ENCODE results near the gene MINDY2.
A peak's percentile ranks its signal among the peaks of the same experiment; 100 is the strongest.
"Not testable (repeated sequence)": the region's sequence is repeated elsewhere in the genome, so short reads cannot be mapped to it uniquely, and the experiment has no call there.

MINDY2 gene

DNA sequence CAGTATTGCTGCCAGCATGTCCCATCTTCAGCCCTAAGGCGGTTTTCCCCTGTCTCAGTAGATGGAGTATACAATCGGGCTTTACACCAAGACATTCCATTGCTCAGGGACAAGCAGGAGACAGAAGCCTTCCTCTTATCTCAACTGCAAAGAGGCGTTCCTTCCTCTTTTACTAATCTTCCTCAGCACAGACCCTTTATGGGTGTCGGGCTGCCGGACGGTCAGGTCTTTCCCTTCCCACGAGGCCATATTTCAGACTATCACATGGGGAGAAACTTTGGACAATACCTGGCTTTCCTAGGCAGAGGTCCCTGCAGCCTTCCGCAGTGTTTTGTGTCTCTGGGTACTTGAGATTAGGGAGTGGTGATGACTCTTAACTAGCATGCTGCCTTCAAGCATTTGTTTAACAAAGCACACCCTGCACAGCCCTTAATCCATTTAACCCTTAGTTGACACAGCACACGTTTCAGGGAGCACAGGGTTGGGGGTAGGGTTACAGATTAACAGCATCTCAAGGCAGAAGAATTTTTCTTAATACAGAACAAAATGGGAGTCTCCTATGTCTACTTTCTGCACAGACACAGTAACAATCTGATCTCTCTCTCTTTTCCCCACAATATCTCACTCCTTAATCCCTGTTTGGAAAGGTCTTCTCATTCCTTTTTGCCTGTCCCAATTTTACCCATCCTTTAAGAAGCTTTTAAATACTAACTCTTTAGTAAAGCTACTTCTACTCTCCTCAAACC, 62.8 kb downstream of the MINDY2 start:
- DNase-seq = peak; percentile 15 to 25

DNA sequence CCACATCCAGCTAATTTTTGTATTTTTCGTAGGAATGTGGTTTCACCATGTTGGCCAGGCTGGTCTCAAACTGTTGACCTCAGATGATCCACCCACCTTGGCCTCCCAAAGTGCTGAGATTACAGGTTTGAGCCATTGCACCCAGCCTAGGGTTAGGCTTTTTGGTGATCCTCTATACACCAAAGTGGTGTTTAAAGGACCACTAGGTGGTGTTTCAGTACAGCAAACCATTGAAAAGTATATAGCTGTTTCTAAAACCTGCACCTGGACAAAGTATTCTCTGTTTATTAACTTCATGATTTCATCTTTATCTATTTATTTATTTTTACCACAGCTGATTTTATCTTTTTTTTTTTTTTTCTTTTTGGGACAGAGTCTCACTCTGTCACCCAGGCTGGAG, 68.4 kb downstream of the MINDY2 start:
- peak; percentile 14 to 55 for DNase-seq

DNA sequence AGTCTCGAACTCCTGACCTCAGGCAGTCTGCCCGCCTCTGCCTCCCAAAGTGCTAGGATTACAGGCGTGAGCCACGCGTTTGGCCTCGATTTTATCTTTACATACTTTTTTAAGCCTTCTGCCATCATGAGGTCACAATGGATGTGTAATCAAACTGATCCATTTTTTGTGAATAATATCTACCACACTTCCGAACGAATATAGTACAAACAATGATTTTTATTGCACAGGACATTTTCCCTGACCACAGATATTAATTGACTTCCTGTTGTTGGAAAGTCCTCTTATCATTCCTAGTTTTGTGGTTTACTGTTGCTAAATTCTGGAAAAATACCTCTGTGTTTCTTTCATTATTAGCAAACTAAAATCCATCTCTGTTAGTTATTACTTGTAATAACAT, 68.9 kb downstream of the MINDY2 start:
- no peak for DNase-seq

DNA sequence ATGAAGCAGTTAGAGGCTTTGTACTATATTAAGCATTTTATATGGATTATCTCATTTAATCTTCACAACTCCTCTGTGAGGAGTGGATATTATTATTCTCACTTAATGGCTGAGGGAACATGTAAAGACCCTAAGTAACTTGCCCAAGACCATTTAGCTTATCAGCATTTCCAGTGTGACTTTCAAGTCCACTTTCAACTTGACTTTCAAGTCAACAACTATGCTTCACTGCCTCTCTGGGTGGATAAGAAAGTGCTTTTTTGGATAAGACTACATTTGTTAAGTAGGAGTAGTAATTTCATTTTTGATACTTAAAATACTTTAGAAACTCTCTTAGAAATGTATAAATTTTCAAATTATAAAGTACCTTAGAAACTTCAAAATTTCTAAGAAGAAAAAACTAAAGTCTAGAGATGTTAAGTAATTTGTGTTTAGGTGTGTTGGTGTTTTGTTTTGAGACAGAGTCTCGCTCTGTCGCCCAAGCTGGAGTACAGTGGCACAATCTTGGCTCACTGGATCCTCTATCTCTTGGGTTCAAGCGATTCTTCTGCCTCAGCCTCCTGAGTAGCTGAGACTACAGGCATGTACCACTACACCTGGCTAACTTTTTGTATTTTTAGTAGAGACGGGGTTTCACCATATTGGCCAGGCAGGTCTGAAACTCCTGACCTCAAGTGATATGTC, 71.8 kb downstream of the MINDY2 start:
- no peak for DNase-seq

DNA sequence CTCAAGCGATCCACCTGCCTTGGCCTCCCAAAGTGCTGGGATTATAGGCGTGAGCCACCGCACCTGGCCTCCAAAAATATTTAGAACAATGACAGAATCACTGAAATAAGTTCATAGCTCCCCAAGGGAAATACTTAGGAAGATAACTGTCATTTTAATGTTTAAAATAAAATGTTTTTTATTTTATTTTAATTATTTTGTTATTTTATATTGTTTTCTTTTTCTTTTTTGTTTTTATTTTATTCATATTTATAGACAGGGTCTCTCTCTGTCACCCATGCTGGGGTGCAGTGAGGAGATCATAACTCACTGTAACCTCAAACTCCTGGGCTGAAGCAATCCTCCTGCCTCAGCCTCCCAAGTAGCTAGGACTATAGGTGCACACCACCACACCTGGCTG, 80.1 kb downstream of the MINDY2 start:
- not testable (repeated sequence) for DNase-seq

DNA sequence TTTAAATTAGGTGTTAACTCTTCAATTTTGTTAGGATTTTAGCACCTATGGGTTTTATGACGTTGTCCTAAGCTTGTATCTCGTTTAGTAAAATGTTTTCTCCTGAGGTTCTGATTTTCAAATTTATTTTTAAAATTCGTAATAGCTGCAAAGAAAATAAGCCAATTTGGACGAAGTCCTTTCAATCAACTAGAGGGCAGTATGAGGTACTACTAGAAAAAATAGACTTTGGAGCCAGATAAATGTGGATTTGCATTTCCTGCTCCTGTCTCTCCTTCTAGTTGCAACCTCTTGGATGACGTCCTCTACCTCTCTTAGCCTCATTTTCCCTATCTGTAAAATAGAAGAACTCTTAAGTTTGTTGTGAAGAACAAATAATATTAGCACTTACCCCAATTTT, 81.2 kb downstream of the MINDY2 start:
- peak; percentile 52 to 71 for DNase-seq

DNA sequence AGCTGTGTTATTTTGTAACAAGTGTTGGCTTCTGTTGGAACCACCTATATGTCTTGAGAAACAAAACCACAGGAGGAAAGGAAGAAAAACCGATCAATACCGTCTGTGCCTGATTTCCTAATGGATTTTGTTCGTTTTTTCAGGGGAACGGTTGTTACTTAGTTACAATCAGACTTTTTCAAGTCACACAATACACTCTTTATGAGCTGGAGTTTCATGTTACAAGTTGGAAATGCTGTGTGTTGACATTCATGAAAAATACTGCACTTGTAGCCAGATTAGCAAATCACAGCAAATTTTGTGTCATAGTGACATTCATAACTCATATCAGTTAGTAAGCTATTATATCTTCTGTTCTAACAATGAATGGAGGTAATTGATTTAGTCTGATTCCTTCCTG, 83.5 kb downstream of the MINDY2 start:
- no peak for DNase-seq

DNA sequence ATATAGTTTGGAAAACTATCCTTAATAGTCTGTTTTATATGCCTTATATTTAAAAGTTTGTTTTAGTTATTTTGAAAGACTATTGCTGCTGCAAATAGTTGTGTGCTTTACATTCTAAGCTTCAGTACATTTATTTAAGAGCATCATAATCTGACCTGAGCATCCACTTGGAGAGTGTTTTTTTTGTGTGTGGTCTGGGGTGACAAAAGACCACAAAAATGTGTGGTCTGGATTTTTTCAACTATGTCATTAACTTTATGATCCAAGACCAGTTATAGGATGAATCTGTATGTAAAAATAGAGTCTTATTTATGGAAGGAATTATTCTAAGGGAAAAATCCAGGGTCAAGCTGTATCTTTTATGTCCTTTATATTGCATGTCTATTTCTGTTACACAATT, 85.0 kb downstream of the MINDY2 start:
- no peak for DNase-seq

DNA sequence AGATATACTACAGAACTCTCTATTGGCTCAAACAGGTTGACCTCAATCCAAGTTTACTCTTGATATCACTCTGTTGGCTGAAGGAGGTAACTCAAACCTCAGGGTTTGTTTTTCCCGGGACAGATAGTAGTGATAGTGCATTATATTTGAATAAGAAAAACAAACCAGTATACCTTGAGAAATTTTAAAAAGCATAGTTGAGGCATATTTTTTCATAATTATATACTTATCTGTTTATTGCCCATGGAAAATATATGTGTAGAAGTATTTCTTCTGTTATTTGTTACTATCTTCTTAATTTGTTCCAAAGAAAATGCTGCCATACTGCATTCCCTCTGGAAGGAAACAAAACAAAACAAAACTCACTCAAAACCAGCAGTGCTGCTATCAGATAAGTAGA, 85.5 kb downstream of the MINDY2 start:
- DNase-seq = not testable (repeated sequence)

DNA sequence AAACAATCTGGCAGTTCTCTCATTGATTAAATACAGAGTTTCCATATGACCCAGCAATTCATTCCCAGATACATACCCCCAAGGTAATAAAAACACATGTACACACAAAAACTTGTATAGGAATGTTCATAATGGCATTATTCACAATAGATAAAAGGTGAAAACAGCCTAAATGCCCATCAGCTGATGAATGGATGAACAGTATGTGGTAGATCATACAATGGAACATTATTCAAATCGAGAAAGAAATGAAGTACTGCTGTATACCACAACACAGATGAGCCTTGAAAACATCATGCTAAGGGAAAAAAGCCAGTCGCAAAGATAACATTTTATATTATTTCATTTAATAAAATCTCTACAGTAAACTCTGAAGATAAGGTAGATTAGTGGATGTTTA, 91.2 kb downstream of the MINDY2 start:
- no peak for DNase-seq

DNA sequence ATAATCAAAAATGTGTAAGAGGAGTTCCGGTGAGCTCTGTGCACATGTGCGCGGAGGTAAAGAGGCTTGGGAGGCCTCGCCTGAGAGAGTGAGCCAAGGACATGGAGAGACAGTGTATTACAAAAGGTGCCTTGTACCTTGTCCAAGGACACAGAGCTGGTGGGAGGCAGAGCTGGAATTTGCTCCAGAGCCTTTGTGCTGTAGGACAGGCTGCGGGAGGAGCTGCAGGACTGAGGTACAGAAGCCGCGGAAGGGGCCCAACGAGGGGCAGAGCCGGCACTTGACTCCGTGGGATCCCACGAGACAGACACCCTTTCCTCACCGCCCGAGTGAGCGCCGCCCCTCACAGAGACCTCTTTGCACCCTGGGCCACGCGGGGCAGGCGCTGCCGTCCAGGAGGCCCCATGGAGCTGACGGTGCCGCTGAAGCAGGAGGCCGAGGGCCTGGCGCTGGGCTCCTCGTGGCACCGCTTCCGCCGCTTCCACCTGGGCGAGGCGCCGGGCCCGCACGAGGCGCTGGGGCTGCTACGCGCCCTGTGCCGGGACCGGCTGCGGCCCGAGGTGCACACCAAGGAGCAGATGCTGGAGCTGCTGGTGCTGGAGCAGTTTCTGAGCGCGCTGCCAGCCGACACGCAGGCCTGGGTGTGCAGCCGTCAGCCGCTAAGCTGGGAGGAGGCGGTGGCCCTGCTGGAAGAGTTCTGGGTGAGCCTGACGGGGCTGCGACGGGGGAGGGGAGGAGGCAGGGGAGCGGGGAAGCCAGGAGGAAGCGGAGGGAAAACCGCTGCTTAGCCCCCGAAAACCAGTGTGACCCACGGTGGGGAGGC, 93.7 kb downstream of the MINDY2 start:
- peak; percentile 33 to 60 for DNase-seq

DNA sequence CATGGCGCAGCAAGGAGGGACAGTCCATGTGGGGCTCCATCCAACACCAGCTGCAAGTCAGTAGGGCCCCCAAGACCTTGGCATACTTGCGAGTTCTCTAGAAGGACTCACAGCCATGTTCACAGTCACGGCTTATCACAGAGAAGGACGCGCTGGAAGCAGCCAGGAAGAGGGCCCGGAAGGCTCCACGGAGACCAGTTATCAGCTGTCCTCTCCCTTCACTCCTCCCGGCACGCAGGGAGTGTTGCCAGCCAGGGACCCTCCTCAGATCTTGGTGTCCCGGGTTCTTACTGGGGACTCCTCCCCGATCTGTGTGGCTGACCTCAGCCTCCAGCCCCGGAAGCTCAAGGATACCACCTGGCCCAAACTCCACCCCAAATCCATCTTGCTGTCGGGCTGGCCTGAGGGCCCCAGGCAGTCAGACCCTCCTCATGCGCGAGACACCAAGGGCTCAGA, 94.4 kb downstream of the MINDY2 start:
- peak; percentile 25 to 36 for DNase-seq

DNA sequence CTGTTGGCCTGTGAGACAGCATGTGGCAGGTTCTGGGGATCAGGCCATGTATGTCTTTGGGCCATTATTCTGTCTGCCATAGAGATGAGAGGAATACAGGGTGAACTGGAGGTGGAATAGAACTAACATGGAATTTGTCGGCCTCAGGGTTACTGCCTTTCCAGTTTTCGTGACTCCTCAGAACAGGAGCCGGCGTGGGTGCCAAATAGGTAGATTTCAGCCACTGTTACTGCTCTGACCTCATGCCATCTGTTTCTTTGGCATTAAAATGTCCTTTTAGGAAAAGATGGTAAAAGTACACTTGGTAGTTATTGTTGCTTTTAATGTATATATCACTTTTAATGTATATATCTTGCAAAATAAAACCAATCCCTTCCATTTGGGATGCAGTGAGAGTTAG, 96.8 kb downstream of the MINDY2 start:
- DNase-seq = no peak

DNA sequence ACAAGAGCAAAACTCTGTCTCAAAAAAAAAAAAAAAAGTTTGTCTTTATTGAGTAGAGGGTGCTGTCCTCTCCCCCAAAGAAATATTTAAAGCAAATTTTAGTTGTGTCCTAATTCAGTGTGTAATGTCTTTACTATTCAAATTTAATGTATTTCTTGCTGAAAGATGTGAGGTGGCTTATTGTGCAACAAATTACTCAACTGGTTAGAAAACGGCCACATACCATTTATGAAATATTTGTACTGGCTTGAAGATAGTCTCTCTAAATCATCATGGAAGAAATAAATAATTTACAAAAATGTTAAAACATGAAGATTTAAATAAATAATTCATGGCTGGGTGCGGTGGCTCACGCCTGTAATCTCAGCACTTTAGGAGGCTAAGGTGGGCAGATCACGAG, 99.3 kb downstream of the MINDY2 start:
- DNase-seq = no peak

DNA sequence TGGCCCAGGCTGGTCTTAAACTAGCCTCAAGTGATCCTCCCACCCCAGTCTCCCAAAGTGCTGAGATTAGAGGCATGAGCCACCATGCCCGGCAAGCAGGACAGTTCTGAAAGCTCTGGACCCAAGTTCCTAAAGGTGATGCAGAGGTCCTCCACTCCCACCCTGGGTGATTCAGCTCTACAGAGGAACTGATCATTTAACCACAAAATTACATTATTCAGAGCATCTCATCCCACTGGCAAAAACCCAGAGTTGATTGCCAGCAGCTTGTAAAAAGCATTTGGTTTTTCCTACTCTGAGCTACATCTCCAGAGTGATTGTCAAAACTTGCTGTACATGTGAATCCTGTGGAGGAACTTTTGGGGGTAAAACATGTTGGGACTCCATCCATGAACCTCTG, 102.2 kb downstream of the MINDY2 start:
- DNase-seq = no peak

DNA sequence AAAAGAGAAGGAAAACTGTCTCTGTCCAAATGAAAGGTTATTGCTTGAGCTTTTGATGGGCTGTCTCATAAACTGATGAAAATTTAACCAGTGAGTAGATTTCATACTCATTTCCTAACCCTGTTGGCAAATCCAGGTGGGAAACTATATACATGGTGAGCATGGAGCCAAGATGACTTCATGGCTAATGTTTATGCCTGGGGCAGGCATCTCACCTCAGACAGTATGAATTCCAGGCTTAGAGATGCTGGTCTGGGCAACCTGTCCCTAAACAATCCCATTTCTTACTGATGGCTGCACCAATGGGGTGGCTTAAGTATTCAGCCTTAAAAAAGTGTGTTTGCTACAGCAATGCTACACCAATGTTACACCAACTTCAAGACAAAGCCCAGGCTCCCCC, 104.2 kb downstream of the MINDY2 start:
- no peak for DNase-seq

DNA sequence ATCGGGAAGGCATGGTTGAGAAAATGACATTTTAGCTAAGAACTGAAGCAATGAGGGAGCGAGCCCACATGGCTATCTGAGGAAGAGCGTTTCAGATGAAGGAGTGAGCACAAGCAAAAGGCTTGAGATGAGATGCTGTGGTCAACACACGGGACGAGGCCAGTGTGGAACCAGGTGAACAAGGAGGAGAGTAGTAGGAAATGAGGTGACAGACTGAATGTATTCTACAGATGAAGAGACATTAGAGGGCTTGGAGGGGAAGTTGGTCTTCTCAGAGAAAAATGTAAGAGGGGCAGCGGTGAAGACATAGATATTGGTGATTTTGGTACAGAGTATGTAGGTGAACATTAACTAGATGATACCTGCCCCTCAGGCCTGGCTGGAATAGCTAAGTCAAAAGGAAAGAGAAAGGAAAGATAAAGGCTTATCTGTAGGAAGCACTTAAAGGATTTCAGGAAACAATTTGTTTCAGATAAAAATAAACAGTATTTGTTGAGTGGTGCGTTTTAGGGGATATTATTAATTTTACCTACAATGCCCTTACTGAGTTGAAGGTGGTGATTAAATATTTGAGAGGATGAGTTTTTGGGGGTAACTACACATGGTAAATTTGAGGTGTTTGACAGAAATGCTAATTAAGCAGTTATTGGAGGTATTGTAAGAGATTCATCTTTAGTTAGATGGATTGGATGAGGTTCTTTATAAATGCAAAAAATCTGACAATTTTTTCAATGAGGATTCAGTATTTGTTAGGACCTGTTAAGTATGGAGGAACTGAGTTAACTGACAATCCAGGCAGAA, 105.4 kb downstream of the MINDY2 start:
- no peak for DNase-seq

DNA sequence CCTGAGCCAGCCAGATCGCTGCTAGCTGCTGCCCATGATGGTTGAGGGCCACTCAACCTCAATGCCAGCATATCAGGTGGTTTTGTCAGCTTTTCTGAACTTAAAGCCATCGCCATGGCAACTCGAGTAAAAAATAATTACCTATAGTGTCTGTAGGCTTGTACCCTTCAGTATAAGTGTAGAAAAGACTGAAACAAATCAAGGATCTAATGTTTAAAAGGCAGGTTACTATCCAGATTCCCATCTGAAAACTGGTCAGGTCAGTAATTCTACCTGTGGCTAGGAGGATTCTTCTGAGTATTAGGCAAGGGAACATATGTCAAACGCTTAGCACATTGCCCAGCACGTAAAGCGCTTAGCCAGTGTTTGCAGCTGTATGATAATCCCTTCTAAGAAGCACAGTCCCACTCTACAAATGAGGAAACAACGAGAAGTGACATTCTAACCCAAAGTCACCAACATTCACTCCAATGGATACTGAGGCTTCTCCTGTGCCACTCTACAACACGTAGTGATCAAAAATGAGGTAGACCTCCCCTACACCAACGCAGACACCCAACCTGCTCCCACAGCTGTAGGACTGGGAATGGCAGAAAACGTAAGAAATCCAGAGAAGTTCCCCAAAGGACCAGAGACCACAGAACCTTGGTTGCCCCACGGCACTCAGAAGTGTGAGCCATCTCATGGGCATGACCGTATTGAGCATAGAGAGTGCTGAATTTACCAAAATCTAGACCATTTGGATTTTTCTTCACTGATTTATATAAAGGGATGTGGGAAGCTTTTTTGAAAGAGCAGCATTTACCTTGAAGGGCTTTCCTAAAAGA, 107.1 kb downstream of the MINDY2 start:
- no peak for DNase-seq

DNA sequence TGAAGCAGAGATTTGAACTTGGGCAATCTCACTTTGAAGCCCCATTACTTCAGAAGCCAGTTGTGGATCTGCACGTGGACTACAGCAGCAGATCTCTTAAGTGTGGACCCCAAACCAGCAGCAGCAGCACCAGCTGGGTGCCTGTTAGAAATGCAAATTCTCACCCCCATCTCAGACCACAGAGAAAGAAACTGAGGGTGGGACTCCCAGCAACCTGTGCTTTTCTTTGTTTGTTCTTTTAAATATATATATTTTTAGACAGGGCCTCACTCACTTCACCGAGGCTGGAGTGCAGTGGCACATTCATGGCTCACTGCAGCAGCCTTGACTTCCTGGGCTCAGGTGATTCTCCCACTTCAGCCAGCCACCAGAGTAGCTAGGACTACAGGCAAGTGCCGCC, 109.2 kb downstream of the MINDY2 start:
- DNase-seq = no peak

DNA sequence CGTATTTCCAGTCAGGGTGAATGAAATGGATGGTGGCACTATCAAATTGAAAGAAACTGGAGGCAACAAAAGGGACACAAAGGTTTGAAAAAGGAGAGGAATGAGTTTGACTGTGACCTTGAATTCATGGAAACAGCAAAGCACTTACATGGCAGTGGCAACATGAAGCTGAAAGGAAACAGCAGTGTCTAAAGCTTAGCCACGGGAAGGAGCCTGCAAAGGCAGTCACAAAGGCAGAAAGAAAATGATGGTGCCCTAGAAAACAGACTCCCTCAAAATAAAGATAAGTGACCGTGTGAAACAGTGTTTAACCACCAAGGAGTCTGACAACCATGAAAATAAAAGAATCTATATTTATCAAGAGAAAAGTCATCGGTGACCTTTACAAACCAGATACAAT, 111.1 kb downstream of the MINDY2 start:
- no peak for DNase-seq

DNA sequence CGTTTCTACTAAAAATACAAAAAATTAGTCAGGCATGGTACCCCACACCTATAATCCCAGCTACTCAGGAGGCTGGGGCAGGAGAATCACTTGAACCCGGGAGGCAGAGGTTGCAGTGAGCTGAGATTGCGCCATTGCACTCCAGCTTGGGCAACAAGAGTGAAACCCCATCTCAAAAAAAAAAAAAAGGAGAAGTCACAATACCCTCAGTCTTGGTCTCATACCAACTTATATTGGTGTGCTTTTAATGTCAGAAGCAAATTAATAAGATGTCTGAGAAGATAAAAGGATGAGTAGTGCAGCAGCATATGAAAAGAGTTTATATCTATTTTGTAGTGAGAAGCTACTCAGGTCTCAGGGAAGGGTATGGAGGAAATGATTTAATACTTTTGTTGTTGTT, 112.8 kb downstream of the MINDY2 start:
- not testable (repeated sequence) for DNase-seq

DNA sequence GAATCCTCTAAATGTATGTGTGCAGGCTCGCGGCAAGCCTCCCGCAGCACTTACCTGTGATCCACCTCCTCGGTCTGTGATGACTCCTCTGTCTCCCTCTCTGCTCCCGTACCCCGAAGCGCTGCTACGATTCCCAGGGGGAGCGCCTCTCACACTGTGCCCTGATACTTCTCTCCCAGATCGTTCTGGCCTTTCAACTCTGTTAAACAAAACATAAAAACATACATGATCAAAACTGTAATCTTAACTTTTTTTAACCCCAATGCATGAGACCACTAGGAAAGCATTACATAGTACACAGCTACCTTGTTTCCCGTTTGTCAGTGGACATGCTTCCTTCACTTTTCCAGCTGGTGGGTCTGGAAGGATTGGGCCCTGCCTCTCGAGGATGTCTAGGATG, 115.8 kb downstream of the MINDY2 start:
- DNase-seq = no peak
